NOMO-1 treated with dmso at 0.1 percent for 144 hours (cell line): ENCODE data around the gene RNF168.
"Not testable (repeated sequence)": the region's sequence is repeated elsewhere in the genome, so short reads cannot be mapped to it uniquely, and the experiment has no call there.

Source experiments
- DNase-seq: peaks from one replicate; lab custom pipeline; 2025; ENCODE audit not compliant: unreplicated experiment; lab: John Stamatoyannopoulos, UW

RNF168 gene

DNA sequence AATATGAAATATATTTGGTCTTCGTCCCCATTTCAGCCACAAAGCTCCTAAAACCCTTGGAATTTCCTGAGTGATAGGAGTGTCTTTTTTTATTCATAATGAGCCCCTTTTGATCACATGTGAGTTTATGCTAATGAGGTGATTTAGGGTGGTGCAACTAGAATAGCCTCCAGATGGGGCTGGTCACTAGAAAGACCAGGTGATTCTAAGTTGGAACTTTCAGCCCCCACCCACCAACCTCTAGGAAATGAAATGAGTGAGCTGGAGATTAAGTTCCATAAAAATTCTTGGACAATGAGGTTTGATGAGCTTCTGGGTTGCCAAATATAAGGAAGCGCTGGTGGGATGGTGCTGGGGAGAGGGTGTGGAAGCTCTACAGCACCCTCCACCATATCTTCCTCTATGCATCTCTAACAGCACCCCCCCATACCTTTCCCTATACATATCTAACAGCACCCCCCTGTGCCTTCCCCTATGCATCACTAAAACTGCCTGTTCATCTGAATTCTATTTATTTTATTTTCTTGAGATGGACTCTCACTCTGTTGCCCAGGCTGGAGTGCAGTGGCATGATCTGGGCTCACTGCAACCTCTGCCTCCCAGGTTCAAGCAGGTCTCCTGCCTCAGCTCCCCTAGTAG, 13.7 kb upstream of the RNF168 start:
- DNase-seq = peak; percentile 21

DNA sequence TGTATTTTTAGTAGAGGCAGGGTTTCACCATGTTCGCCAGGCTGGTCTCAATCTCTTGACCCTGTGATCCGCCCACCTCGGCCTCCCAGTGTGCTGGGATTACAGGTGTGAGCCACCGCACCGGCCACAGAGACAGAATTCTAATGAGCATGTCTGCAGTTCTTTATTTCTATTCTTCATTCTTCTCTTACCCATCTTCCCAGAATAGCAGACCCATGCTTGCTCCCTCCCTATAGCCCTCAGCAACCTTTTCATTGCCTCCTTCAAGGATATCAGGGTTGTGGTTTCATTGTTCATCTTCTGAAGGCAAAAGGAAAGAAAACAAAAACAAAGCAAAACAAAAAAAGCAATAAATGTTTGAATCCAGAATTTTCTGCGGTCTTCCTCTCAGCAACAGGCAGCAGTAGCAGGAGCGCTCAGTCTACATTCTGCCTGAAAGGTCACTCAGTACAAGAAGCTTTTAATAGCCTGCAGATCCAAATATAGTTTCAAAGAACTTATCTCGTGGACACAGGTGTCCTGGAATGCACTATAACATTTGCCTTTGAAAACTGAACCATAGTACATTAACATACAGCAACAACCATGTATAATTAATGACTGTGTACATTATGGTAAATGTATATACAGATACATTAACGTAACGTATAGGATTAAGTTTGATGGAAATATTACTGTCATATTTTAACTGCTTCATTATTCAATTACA, 11.5 kb upstream of the RNF168 start, which contains the start of gene SMCO1:
TSS of gene SMCO1 (minus strand) at position 434 of the 709 bp plus-strand sequence. CDS start at position 297, 137 bp downstream.
- DNase-seq = no peak

DNA sequence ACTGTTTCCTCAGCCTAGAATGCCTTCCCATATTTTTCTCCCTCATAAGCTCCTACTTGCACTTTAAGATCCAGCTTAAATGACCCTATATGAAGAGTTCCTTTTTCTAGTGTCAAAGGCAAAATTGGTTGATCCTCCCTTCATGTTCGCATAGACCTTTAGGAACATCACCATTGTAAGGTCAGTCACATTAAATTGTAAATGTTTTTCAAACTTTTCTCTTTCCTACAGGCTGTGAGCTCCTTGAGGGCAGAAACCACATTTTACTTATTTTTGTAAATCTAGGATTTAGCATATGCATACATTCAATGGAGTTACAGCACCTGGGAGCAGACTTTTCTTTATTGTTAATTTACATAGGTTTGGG, 10.8 kb upstream of the RNF168 start:
- DNase-seq = no peak

DNA sequence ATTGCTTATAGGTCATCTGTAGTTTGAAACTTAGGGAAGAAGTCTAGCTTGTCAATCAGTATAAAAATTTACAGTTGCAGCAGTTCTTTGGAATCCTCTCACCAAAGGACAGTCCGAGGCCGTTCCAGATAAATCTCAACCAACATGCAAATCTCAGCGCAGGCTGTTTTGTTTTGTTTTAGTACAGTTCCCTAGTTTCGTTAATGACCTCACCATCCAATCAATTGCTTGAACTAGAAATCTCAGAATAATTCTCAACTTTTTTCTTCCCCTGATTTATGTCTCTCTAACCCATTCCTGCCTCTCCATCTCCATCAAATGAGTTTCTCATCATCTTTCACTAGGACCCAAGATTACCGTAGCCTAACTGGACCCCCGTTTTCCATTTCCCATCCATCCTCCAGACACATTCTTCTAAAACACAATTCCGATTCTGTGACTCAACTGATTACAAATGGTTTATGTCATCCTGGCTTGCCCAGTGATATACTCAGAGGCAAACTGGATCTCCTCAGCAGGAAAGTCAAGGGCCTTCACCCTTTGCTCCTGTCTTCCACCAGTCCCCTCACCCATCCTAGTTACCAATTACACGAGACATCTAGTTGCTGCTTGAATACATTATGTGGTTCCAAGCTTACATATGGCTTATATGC, 10.3 kb upstream of the RNF168 start:
- DNase-seq = no peak

DNA sequence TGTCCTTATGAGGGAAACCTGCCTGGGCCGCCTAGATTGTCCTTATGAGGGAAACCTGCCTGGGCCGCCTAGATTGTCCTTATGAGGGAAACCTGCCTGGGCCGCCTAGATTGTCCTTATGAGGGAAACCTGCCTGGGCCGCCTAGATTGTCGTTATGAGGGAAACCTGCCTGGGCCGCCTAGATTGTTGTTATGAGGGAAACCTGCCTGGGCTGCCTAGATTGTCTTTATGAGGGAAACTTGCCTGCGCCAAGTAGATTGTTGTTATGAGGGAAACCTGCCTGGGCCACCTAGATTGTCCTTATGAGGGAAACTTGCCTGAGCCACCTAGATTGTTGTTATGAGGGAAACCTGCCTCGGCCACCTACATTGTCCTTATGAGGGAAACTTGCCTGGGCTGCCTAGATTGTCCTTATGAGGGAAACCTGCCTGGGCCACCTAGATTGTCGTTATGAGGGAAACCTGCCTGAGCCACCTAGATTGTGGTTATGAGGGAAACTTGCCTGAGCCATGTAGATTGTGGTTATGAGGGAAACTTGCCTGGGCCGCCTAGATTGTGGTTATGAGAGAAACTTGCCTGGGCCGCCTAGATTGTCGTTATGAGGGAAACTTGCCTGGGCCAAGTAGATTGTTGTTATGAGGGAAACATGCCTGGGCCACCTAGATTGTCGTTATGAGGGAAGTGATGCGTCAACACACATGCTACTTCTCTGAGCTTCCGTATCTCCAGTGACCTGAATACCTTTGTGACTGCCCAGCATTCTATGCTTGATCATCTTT, 8.3 kb upstream of the RNF168 start:
- DNase-seq = not testable (repeated sequence)

DNA sequence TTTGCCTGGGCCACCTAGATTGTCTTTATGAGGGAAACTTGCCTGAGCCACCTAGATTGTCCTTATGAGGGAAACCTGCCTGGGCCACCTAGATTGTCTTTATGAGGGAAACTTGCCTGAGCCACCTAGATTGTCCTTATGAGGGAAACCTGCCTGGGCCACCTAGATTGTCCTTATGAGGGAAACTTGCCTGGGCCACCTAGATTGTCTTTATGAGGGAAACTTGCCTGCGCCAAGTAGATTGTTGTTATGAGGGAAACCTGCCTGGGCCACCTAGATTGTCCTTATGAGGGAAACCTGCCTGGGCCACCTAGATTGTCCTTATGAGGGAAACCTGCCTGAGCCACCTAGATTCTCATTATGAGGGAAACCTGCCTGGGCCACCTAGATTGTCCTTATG, 7.5 kb upstream of the RNF168 start:
- DNase-seq = not testable (repeated sequence)

DNA sequence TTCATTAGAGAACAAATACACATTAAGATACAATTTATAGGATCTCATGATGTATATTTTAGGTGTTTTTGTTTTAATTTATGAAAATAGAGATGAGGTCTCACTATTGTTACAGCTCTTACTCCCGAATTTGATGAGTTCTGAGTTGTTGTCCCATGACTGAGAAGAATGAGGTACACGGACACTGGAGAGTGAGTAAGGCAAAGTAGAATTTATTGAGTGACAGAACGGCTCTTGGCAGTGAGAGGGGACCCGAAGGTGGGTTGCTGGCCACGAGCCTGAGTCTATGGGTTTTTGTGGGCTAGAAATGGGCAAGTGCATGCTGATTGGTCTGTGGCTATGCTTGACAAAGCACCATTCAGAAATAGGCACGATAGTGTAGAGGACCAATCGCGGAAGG, 3.1 kb upstream of the RNF168 start:
- no peak for DNase-seq

DNA sequence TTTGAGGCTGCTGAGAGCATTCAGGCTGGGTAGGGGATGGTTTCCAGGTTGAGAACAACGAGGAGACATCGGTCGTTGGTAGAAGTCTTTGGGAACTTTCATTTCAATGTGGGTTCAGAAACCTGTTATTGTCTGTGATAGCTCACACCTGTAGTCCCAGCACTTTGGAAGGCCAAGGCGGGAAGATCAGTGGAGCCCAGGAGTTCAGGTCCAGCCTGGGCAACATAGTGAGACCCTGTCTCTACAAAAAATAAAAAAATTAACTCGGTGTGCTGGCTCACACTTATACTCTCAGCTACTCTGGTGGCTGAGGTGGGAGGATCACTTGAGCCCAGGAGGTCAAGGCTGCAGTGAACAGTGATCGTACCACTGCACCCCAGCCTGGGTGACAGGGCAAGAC, 988 bp upstream of the RNF168 start:
- no peak for DNase-seq

DNA sequence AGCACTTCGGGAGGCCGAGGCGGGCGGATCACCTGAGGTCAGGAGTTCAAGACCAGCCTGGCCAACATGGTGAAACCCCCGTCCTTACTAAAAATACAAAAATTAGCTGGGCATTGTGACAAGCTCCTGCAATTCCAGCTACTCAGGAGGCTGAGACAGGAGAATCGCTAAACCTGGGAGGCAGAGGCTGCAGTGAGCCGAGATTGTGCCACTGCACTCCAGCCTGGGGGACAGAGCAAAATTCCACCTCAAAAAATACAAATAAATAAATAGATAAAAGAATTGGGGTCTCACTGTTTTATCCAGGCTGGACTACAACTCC, 470 bp upstream of the RNF168 start:
- DNase-seq = not testable (repeated sequence)

DNA sequence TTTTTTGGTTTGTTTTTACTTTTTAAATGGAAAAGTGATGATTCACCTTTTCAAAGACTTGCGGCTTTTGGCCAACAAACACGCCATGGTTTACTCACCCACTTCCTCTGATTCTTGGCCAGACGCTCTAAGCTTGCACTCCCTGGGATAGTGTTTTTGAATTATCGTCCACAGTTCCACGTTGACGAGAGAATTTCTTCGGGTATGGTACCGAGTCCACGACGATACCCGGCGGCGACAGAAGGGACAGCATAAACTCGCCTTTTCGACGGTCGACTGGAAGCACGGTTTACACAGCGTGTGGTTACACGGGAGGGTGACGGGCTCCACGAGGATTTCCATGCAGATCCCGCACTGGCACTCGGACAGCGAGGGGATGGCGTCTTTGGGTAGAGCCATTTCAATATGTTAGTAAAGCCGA, 783 bp downstream of the RNF168 start:
- peak; percentile 68 for DNase-seq

DNA sequence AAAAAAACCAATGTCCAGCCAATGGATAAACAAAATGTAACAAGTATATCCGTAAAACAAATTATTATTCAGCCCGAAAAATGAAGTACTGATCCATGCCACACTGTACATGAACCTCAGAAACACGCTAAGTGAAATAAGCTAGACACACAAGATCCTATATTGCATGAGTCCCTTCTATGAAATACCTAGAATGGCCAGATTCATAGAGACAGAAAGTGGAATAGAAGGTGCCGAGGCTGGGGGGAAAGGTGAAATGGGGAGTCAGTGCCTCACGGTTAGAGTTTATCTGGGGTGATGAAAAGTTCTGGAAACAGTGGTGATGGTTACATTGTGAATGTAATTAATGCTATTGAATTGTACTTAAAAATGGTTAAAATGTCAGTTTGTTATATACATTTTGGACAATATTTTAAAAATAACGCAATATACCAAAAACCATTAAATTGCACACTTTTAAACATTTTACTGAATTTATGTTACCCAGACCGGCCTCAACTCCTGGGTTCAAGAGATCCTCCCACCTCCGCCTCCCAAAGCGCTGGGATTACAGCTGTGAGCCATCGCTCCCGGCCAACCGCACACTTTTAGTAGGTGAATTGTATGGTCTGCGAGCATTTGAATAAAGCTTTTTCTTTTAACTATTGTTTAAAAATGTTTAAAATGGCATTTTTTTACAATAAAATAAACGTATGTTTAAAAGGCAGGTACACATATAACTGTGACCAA, 2.1 kb downstream of the RNF168 start:
- DNase-seq = no peak

DNA sequence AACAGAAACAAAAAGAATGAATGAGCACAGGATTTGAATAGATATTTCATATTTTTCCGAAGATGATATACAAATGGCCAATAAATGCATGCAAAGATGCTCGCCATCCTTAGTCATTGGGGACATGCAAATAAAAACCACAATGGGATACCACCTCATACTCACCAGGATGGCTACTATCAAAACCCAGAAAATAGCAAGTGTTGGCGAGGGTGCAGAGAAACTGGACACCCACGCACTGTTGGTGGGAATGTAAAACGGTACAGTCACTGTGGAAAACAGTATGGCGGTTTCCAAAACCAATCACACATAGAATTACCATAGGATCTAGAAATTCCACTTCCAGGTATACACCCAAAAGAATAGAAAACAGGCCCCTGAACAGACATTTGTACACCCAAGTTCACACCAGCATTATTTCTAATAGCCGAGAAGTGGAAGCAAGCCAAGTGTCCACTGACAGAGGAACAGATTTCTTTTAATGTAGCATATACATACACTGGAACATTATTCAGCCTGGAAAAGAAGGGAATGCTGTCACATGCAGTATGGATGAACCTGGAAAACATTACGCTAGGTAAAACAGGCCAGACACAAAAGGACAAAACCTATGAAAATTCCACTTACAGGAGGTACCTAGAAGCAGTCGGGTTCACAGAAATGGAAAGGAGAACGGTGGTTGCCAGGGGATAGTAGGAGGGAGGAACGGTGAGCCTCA, 3.6 kb downstream of the RNF168 start:
- DNase-seq = no peak

DNA sequence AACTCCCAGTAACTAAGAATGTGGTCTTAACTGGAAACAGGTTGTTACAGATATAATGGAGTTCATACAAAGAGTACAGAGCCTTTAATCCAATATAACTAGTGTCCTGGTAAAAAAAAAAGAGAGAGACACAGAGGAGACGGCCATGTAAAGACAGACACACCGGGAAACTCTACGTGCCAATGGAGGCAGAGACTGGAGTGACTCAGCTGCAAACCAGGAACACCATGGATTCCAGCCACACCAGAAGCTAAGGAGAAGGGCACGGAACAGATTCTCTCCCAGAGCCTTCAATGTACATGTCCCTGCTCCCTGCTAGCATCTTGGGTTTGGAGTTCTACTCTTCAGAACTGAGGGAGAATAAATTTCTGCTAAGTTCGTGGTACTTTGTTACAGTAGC, 4.5 kb downstream of the RNF168 start:
- no peak for DNase-seq

DNA sequence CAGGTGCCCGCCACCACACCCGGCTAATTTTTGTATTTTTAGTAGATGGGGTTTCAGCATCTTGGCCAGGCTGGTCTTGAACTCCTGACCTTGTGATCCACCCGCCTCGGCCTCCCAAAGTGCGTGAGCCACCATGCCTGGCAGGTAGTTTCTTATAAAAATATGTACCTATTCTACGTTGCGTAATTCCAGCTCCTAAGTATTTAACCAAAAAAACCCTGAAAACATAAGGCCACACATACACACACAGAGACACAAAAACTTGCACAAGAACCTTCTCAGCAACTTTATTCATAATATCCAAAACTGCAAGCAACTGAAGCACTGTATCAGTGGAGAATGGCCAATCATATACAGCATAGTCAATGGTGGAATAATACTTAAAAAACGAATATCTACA, 5.3 kb downstream of the RNF168 start:
- DNase-seq = no peak

DNA sequence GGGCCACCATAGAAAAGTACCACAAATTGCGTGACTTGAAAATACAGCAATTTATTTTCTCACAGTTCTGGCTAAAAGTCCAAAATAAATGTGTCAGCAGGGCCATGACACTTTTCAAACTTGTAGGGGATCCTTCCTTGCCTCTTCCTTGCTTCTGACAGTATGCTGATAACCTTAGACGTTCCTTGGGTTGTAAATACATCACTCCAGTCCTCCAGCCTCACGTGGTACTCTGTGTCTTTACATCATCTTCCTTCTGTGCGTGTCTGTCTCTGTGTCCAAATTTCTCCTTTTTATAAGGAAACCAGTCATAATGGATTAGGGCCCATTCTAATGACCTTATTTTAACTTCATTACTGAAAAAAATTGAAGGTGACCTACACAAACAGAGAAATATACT, 7.4 kb downstream of the RNF168 start:
- DNase-seq = no peak

DNA sequence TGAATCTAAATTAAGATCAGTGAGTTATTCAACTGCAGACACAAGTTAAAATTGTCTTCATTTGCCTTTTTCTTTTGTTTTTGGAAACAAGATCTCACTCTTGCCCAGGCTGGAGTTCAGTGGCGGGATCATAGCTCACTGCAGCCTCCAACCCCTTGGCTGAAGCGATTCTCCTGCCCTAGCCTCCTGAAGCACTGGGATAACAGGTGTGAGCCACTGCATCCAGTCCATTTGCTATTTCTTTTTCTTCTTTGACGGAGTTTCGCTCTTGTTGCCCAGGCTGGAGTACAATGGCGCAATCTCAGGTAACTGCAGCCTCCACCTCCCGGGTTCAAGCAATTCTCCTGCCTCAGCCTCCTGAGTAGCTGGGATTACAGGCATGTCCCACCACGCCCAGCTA, 10.3 kb downstream of the RNF168 start:
- no peak for DNase-seq

DNA sequence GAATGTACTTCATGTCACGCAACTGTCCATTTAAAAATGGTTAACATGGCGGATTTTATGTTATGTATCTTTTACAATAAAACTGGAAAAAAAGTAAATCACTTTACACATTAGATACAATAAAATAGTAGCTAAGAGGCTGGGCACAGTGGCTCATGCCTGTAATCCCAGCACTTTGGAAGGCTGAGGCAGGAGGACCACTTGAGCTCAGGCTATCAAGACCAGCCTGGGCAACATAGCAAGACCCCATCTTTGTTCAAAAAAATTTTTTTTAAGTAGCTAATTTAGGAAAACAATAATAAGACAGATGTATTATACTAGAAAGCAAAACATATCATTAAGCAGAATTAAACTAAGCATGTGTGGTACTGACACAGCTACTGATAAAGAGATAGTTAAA, 11.5 kb downstream of the RNF168 start:
- DNase-seq = no peak

DNA sequence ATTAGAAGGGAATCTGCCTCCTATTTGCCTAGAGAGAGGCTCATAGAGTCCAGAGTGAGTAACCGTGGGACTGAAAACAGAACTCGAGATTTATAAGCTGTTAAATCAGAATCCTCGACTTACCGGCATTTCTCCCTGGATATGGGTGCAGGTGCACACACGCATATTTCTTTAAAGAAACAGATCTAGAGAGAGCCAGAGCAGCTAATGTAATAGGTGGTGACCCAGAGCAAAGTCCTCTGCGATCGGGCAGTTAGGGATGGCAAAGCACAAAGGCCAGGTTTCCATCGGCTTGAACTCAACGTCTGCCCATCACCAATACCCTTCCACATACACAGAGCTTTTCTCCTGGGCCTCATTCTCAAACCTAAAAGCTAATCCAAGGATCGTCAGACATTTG, 13.8 kb downstream of the RNF168 start:
- DNase-seq = no peak

DNA sequence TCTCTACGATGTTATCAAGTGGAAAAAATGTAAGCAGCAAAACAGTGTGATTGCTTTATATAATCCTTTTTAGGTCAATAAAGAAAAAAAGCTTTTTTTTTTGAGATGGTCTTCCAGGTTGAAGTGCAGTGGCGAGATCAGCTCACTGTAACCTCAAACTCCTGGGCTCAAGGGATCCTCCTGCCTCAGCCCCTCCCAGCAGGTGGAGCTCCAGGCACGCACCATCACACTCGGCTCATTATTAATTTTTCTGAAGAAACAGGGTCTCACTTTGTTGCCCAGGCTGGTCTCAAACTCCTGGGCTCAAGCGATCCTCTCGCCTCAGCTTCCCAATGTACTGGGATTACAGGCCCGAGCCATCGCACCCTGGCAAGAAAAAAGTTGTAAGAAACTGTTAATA, 17.3 kb downstream of the RNF168 start:
- DNase-seq = no peak

DNA sequence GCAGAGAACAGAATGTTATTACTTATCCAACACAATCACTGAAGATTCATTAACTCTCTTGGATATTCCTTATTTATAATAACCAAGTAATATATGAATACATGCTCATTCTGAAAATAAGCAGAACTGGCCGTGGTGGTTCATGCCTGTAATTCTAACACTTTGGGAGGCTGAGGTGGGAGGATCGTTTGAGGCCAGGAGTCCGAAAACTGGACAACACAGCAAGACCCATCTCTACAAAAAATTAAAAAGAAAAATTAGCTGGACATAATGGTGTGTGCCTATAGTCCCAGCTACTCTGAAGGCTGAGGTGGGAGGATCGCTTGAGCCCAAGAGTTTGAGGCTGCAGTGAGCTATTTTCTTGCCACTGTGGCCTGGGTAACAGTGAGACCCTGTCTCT, 25.9 kb downstream of the RNF168 start:
- DNase-seq = no peak
